Right lobe of liver (tissue), 4 donors: ENCODE results near the gene MET.

ENCODE experiments used
- POLR2A ChIP-seq: fragments of 450-650 bp; IDR thresholded peaks from one replicate; pipeline ENCODE4 v1.6.1; 2017; ENCODE audit warnings: antibody characterized with exemption, mild to moderate bottlenecking
- TF ChIP-seq, protein P1 (sequence below), 4 donors: fragments of 200-600 bp in 3 of 4; fragments of 450-650 bp in 1 of 4; IDR thresholded peaks; one replicate each; pipeline versions ENCODE4 v1.5.1 to v1.8.0; 2016 to 2022; ENCODE audit warnings: antibody characterized with exemption in 4 of 4, mild to moderate bottlenecking in 2 of 4
- donor health status: DM: no; HTN: no; CAD: no.
- donor health status: DM: no; HTN: no; CAD: no.
- donor health status: DM: no; HTN: yes; CAD: no.

DNA sequence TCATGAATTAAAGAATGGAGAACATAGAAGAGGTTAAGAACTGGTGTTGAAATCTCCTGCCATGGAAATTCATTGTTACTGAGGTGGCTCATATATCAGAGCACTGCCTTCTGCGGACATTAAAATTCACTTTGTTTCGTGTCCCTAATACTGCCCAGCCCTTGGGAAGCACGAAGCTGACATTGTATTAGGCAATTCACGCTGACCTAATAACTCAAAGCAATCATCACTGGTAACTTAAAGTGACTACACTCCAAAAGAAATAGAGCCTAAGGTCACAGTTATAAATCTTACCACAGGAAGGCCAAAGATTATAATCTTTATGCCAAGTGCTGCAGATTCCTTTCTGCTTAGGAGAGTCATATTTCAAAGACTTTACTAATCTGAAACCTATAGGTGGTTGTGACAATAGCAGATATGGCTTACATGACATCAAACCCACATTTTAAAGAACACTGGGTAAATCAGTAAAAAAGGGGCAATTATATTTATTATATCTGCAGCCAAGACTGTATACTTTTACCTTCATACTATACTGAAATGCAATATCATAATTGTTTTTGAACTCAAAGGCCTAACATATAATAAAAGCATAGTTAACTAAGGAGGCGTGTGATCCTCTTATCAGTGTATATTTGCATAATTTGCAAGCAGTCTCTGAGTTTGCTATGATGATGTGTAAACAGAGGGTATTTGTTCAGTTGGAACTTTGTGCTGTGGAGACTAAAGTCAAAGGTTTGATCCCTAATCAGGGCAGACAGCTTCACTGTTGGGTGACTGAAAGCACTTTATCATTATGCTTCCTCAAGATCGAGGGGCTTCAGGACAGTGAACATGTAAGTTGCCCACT is 138.5 kb downstream of the MET start:
- TF ChIP-seq, protein P1, sequence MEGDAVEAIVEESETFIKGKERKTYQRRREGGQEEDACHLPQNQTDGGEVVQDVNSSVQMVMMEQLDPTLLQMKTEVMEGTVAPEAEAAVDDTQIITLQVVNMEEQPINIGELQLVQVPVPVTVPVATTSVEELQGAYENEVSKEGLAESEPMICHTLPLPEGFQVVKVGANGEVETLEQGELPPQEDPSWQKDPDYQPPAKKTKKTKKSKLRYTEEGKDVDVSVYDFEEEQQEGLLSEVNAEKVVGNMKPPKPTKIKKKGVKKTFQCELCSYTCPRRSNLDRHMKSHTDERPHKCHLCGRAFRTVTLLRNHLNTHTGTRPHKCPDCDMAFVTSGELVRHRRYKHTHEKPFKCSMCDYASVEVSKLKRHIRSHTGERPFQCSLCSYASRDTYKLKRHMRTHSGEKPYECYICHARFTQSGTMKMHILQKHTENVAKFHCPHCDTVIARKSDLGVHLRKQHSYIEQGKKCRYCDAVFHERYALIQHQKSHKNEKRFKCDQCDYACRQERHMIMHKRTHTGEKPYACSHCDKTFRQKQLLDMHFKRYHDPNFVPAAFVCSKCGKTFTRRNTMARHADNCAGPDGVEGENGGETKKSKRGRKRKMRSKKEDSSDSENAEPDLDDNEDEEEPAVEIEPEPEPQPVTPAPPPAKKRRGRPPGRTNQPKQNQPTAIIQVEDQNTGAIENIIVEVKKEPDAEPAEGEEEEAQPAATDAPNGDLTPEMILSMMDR (IDR thresholded peaks at IDR 0.05), result no peak
- TF ChIP-seq POLR2A, result peak; percentile 23
